ENCODE data around the gene CDKN2B.

CDKN2B gene

DNA sequence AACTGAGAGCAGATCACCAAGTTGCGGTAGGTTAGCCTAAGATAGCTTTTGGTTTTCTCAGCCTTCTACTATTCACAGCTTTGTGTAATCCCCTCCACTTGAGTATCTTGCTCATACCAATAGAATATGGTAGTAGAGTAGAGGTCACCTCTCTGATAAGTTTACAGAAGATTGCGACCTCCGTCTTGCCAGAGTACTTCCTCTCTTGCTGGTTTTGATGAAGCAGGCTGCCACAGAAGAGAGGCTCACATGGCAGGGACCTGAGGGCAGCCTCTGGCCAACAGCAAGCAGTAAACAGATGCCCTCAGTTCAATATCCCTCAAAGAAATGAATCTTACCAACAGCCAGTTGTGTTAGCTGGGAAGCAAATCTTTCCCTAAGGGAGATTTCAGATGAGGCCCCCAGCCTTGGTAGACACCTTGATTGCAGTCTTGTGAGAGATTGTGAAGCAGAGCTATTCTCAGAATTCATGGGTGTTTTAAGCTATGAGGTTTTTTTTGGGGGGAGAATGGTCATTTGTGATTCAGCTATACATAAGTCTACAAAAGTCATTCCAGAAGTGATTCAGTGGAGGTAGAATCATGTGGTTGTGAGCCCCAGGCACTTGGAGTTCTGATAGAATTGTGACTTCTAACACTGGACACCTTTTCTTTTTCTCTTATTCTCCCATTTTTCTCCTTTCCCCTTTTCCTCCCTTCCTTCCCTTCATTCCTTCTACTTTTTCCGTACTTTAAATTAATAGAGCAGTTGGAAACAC is 22.7 kb upstream of the CDKN2B start:
- POLR2A ChIA-PET = no interaction called here
- TF ChIP-seq, protein P1, sequence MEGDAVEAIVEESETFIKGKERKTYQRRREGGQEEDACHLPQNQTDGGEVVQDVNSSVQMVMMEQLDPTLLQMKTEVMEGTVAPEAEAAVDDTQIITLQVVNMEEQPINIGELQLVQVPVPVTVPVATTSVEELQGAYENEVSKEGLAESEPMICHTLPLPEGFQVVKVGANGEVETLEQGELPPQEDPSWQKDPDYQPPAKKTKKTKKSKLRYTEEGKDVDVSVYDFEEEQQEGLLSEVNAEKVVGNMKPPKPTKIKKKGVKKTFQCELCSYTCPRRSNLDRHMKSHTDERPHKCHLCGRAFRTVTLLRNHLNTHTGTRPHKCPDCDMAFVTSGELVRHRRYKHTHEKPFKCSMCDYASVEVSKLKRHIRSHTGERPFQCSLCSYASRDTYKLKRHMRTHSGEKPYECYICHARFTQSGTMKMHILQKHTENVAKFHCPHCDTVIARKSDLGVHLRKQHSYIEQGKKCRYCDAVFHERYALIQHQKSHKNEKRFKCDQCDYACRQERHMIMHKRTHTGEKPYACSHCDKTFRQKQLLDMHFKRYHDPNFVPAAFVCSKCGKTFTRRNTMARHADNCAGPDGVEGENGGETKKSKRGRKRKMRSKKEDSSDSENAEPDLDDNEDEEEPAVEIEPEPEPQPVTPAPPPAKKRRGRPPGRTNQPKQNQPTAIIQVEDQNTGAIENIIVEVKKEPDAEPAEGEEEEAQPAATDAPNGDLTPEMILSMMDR (IDR thresholded peaks at IDR 0.05; ENCODE audit: insufficient read depth, low read length, missing control alignments) = no peak
- CTCF ChIA-PET = interaction anchor here (2.2 to 5.2 kb wide), 4 partner anchors 9 to 218 kb away, joined by 6 to 41 read pairs (median 9); partner anchors contain the start of gene CDKN2B
- no peak for DNase-seq (ENCODE audit: low read depth, low spot score)
- no peak overlapping the region for H3K4me3 ChIP-seq (ENCODE audit: low read depth, low read length)

DNA sequence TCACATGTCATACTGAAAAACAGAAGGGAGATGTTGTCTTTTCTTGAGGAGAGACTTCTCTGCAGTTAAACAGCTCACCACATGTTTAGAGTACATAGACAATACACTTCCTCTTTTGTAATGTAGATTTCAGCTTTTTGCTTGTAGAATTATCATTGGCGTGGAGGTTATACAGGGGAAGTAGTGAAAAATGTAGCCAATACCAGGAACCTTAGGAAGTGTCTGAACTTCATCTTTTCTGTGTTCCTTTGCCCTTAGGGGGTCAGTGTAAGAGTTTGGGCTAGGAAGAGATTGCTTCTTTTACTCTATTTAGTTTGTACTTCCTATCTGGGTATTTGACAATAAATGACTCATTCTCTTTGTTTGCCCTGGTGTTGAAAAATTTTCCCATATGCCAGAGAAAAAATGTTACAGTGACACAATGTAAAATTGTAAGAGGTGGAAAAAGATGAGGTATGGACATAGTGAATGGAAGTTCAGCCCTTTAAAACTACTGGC is 21.0 kb upstream of the CDKN2B start:
- TF ChIP-seq, protein P1 (IDR thresholded peaks at IDR 0.05; ENCODE audit: insufficient read depth, low read length, missing control alignments) = no peak
- CTCF ChIA-PET = interaction anchor here (0.7 to 5.2 kb wide), 8 partner anchors 8 to 218 kb away, joined by 3 to 41 read pairs (median 6); partner anchors contain the start of gene CDKN2B
- no peak overlapping the region for H3K4me3 ChIP-seq (ENCODE audit: low read depth, low read length)
- no peak for DNase-seq (ENCODE audit: low read depth, low spot score)
- POLR2A ChIA-PET = no interaction called here

DNA sequence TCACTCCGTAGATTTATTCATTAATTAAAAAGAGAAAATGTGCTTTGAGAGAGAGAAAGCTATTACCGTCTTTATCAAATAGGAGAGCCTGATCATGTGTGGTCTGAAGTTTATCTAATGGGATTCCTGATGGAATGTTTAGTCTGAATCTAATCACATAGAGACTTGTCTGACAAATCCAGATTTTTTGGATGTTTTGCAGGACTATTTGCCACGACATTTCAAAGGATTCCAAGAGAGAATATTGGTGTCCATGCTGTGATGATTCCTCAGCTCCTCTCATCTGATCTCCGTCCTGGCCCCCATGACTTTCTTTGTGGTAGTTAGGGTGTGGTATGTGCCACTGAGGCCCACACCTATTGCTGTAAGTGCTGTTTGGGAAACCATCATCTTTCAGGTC is 20.1 kb upstream of the CDKN2B start:
- ChIA-PET CTCF (interaction anchor here (0.7 to 5.2 kb wide), 7 partner anchors 8 to 478 kb away, joined by 3 to 41 read pairs (median 3); partner anchors contain the start of gene CDKN2B), POLR2A (no interaction called here)
- H3K4me3 ChIP-seq (ENCODE audit: low read depth, low read length) = no peak overlapping the region
- TF ChIP-seq, protein P1 (IDR thresholded peaks at IDR 0.05; ENCODE audit: insufficient read depth, low read length, missing control alignments) = no peak
- no peak for DNase-seq (ENCODE audit: low read depth, low spot score)

DNA sequence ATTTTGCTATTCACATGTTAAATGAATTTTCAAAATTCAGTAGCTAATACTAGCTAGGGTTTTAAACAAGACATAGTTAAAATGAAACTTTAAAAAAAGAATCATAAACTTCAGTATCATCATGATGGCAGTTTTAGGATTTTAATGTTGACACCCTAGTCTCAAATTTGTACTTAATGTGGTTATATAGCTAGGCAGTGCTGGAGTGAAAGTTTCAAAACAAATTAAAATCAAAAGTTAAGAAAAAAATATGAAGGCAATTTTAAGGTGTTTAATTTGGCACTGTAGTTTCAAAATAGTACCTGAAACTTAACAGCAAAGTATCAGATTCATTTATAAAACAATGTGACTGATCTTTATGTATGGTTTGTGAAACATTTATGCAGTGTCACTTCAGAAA is 19.3 kb upstream of the CDKN2B start:
- TF ChIP-seq, protein P1 (IDR thresholded peaks at IDR 0.05; ENCODE audit: insufficient read depth, low read length, missing control alignments) = no peak
- CTCF ChIA-PET = interaction anchor here (1.0 to 5.2 kb wide), 4 partner anchors 9 to 214 kb away, joined by 3 to 41 read pairs (median 8); partner anchors contain the start of gene CDKN2B
- H3K4me3 ChIP-seq (ENCODE audit: low read depth, low read length) = no peak overlapping the region
- POLR2A ChIA-PET = no interaction called here
- no peak for DNase-seq (ENCODE audit: low read depth, low spot score)

DNA sequence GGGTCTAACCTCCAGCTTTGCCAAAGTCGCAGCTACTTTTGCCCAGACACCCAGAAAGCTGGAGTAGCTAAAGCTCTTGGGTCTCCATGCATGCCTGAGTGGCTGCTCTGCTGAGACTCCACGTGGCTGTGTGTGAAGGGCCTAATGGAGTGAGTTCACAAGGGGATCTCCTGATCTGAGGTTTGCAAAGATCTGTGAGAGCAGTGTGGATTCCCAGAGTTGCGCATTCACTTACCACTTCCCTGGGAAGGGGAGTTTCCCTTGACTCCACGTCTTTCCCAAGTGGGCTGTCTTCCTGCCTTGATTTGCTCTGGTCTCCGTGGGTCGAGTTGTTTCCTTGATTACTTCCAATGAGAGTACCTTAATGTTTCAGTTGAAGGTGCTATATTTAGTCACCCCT is 17.6 kb upstream of the CDKN2B start:
- TF ChIP-seq, protein P1 (IDR thresholded peaks at IDR 0.05; ENCODE audit: insufficient read depth, low read length, missing control alignments) = no peak
- no peak for DNase-seq (ENCODE audit: low read depth, low spot score)
- CTCF ChIA-PET = interaction anchor here (1.1 to 2.4 kb wide), 3 partner anchors 11 to 18 kb away, joined by 5 to 10 read pairs (median 5); partner anchors contain the start of gene CDKN2B
- POLR2A ChIA-PET = interaction anchor here (0.7 kb wide), 1 partner anchor 98 kb away, joined by 4 read pairs; no protein-coding TSS in a partner anchor
- no peak overlapping the region for H3K4me3 ChIP-seq (ENCODE audit: low read depth, low read length)

DNA sequence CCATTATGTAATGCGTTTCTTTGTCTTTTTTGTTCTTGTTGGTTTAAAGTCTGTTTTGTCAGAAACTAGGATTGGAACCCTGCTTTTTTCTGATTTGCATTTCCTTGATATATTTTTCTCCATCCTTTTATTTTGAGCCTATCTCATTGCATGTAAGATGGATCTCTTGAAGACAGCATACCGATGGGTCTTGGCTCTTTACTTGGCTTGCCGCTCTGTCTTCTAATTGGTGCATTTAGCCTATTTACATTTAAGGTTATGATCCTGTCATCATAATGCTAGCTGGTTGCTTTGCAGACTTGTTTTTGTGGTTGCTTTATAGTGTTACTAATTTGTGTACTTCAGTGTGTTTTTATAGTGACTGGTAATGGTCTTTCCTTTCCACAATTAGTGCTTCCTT is 13.3 kb upstream of the CDKN2B start:
- ChIA-PET POLR2A (no interaction called here), CTCF (interaction anchor here (1.4 to 1.8 kb wide), 2 partner anchors 15 to 216 kb away, joined by 4 to 9 read pairs; no protein-coding TSS in a partner anchor)
- TF ChIP-seq, protein P1 (IDR thresholded peaks at IDR 0.05; ENCODE audit: insufficient read depth, low read length, missing control alignments) = no peak
- no peak overlapping the region for H3K4me3 ChIP-seq (ENCODE audit: low read depth, low read length)
- no peak for DNase-seq (ENCODE audit: low read depth, low spot score)
